ENCODE data around the gene ADIPOR2.

The ADIPOR2 gene

DNA sequence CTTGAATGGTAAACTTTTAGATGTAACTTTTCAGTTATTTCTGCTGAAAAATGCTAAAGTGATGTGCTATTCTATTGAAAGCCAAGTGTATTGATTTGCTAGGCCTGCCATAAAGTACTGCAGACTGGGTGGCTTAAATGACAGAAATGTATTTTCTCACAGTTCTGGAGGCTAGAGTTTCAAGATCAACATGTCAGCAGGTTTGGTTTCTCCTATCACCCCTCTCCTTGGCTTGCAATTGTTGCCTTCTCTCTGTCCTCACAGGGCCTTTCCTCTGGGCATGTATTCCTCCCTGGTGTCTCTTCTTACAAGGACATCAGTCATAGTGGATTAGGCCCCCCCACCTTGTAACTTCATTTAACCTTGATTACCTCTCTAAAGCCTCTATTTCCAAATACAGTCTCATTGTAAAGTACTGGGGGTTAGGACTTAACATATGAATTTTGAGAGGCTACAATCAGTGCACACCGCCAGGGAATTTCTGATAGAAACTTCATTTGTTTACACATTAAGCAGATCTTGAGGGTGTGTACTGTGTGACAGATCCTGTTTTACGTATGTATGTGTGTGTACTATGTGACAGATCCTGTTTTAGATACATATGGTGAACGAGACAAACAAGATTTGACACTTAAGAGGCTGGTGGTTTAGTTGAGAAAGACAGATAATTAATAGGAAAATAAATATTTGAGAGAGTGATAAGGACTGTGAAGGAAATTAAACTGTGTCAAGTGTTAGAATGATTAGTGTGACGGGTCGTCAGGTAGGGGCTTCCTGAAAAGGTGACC is 49.5 kb downstream of the ADIPOR2 start:
- DNase-seq: no peak

DNA sequence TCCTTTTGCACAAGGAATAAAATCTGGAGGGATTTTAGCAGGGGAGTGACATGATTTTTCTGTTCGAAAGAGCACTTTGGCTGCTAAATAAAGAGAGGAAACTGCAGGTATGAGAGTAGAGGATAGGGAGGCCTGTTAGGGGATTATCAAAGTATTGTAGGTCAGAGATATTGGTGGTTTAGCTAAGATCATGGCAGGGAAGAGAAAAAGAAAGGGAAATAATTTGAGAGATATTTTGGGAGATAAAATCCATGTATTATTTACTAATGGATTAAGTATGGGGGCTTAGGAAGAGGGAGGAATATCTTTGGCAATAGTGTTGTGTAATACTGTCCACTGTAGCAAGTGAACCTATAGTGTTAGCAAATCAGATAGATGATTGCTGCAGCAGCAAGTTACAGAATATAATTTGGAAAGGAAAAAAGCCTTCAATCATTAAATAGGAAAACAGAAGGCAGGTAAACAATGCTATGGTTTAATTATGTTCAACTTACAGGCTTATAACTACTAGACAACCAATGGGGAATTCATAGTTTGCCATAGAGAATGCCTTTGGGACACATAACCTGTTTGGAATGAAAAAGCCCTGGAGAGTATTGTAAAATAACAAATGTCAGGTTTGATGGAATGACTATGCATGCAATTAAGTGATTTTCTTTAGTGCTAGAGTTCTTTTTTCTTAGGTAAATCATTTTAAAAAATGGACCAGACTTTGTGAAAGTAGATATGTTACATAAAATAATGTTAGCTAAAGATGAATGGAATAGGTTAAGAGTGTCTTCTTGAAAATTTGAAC is 50.5 kb downstream of the ADIPOR2 start:
- no peak for DNase-seq

DNA sequence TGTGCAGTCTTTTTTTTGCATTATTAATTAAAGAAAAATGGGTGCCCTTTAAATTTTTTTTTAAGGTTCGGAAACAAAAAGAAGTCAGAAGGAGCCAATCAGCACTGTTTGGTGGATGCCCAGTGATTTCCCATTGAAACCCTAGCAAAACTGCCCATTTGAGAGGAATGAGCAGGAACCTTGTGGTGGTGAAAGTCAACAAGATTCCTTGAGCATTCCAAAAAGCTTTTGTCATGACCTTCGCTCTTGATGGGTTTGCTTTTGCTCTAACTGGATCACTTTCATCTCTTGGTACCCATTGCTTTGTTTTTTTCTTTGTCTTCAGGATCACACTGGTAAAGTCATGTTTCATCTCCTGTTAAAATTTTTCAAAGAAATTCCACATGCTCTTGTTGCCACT is 54.1 kb downstream of the ADIPOR2 start:
- no peak for DNase-seq

DNA sequence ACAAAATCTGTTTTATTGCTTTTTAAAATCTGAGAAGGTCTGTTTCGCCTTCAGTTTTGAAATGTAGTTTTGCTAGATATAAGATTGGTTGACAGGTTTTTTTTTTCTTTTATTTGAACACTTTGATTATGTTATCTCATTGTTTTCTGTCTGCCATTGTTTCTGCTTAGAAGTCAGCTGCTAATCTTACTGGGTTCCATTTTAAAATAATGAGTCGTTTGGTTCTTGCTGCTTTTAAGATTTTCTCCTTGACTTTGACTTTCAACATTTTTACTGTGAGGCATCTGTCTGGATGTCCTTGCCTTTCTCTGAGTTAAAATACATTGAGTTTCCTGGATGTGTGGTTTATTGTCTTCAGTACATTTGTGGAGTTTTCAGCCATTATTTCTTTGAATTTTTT is 56.7 kb downstream of the ADIPOR2 start:
- no peak for DNase-seq

DNA sequence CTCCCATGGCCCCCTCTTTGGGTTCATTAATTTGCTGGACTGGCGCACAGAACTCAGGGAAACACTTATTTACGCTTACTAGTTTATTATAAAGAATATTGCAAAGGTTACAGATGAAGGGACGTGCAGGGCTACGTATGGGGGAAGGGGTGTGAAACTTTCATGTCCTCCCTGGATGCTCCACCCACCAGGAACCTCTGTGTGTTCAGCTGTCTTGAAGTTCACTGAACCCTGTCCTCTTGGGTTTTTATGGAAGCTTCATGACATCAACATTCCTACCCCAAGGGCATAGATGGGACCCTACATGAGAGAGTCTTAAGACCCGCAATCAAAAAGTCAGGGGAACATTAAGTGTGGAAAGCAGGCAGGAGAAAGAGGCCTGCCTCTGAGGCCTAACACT is 58.1 kb downstream of the ADIPOR2 start:
- no peak for DNase-seq

DNA sequence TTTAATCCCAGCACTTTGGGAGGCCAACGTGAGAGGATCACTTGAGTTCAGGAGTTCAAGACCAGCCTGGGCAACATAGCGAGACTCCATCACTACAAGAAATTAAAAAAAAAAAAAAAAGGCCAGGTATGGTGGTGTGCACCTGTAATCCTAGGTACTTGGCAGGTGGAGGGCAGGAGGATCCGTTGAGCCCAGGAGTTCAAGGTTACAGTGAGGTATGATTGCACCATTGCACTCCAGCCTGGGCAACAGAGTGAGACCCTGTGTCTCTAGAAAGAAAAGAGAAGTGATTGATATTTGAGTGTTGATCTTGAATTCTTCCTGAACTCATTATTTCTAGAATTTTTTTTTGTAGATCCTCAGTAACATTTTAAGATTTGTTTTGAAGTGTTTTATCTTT is 59.4 kb downstream of the ADIPOR2 start:
- DNase-seq: no peak

DNA sequence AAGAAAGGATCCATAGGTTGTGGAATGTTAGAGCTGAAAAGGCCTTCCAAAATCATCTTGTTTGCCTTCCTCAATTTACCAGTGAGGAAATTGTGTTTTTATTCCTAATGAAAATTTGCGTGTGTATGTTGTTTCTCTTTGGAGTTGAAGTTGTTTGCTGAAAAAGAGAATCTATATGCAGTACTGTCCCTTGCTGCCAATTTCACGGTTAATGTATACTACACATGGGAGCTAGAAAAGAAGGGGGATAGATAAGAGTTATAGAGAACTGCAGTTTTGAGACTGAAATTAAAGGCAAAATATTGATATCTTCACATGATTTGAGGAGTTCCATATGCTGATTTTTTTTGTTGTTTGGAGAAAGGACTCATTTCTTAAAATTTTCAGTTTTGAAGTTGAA is 67.5 kb downstream of the ADIPOR2 start:
- DNase-seq: no peak

DNA sequence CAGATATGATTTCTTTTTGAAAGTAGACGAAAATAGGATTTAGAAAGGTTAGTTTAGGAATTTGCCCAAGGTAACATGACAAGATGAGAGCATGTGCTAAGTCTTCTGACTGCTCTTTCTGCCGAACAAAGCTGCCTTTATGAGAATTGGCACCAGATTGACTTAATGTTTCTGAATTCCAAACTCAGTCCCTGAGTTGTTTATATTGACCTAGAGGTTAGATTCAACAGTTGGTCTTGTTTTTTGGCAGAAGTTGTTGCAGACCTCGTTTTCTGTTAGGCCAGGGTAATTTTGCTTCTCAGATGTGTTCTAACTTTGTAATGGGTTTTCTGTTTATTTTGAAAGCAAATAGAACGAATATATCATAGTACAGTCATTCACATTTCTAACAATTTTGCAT is 68.0 kb downstream of the ADIPOR2 start:
- no peak for DNase-seq

DNA sequence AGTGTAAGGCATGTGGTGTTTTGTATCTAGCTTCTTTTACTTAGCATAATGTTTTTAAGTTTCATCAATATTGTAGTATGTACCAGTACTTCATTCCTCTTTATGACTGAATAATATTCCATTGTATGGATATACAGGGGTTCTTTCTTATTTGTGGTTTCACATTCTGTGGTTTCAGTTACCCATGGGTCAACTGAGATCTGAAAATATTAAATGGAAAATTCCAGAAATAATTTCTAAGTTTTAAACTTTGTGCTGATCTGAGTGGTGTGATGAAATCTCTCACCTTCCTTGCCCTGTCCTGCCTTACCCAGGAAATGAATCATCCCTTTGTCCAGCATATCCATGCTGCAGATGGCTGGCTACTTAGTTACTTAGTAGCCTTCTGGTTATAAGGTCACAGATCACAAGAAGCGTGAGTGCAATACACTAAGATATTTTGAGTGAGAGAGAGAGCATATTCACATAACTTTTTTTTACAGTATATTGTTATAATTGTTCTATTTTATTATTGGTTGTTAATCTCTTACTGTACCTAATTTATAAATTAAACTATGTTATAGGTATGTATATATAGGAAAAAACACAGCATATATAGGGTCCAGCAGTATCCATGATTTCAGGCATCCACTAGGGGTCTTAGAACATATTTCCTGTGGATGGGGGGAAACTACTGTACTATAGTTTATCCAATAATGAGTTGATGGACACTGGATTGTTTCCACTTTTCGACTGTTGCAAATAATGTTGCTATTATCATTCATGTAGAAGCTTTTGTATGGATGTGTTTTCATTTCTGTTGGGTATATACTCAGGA is 69.9 kb downstream of the ADIPOR2 start:
- peak; percentile 79 for DNase-seq

DNA sequence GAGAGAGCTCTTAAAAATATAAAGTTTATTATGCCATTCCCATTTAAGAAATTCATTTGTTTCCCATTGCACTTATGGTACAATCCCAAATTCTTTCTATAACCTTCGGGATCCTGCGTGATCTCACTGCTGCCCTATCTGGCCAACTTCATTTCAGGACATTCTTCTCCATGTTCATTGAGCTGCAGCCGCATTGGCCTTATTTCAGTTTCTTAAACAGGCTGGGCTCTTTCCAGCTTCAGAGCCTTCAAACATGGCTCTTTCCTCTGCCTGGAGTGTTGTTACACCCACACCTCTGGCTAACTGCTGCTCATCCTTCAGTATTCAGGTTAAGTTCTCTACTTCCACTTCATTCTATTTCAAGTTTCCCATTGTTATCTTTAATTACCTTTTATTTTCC is 71.0 kb downstream of the ADIPOR2 start:
- DNase-seq: no peak

DNA sequence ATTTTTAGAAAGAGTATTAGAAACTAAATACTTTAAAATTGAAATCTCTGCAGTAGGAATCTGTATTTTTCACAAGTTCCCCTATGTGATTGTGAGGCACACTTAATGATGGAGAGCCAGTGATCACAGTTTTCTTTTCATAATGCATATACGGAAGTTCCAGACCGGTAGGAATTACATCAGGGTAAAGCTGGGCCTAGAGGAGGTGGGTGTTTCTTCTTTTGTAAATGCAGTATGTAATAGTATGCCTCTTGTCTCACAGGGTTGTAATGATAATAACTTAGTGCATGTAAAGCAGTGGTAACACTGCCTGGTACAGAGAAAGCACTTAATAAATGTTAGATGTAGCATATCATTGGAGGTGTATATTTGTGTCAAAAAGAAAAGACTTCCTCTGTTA is 72.3 kb downstream of the ADIPOR2 start:
- no peak for DNase-seq

DNA sequence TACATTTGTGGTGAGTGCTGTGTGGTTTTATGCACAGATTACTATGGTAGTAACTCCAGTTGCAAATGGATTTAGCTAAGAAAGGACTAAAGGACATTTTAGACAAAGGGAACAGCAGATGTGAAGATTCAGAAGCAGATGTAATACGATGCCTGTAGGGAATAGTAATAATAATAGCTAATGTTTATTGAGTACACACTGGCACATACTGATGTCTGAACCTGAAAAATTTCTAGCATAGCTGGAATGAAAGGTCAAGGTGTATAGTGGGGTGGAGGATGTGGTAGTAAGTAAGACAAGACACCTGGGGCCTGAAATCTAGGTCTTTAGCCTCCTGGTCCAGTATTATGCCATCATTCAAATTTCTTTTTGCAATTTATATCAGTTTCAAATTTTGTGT is 75.2 kb downstream of the ADIPOR2 start:
- no peak for DNase-seq

DNA sequence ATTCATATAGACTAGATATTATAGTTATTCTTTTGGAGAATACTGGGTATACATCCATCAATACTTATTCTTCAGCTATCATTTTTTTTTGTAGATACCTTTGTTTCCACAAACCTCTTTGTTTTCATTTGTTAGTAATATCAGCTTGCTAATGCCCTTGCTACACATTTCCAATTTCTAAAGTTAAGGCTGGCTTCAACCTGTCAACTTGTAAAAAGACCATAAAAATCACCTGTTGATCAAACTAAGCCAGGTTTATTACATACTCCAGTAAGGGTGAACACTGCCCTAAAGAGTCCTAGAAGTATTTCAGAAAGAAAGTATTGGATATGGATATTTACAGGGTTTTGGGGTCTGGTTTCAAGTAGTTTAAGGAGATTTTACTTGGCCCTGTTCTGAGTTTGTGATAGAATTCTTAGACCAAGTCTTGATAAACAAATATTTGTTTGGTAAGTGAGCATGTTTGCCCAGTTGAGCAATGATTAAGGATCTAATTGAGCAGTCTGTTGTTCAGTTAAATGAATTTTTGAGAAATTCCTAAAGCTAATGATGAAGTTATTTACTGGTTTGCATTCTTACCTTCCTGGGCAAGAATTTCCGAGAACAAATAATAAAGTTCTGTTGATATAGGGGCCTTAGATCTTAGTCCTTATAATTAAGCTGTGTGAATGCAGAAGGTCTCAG is 76.7 kb downstream of the ADIPOR2 start:
- no peak for DNase-seq

DNA sequence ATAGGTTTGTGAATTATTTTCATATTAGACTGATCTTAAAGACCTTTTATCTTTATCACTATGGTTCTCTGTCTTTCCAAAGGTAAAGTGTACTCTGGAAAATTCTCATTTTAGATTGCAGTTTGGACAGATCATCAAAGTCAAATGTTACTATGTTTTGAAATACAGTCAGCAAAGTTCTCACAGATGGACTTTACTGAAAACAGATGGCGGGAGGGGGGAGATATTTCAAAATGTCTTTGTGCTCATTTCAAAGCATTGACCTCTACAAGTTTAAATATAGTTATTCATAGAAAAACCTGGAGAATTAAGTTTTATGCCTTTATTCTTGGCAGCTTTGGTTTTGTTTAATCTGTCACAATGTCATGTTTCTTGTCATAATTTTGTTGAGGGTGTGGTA is 77.7 kb downstream of the ADIPOR2 start:
- DNase-seq: no peak

DNA sequence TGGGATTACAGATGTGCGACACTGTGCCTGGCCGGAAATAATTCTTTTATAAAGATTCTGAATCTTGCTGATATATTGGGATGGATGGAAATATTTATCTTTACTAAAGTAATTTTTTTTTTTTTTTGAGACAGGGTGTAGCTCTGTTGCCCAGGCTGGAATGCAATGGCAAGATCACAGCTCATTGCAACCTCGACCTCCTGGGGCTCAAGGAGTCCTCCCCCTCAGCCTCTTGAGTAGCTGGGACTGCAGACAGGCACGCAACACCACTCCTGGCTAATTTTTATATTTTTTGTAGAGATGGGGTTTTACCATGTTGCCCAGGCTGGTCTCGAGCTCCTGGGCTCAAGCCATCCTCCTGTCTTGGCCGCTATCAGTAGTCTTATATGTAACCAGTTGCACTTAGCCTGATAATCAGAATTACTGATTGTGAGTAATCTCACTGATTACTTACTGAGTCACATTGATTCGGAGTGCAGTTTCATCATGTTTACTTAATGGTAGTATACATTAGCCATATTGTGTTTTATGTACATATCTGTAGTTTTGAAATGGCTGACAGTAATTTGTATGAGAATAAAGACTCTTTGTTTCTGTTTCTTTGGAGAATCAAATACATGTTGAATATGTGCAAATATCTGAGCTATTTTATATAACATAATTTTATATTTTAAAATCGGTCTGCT is 79.1 kb downstream of the ADIPOR2 start:
- no peak for DNase-seq

DNA sequence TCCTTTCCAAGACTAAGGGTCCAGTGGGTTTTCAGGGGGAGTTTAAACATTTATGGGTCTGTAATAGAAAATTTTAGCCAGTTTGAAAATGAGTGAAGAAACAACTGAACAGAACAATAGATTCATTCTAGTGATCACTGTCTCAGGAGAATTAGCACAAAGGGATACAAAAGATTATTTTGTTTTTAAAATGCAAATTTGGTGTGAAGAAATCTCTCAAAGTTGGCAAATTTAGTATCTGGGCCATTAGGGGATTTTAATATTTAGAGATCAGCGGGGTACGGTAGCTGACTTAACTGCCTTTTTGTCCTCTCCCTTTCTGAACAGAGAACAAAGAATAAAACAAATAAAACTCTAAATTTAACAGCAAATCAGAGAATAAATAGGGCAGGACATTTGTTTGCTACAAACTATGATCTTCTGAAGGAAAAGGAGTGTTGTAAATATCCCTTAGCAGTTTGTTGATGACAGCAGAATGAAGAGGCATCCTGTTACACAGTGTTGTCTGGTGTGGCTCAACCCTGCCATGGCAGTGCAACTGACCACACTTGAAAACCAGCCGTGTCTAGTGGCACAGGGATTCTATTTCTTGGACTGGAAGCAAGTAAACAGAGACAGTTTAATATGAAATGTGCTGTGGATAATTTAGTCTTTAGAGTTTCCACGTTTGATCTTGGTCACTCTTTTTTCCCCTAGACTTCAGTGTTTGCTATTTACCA is 83.2 kb downstream of the ADIPOR2 start:
- no peak for DNase-seq

DNA sequence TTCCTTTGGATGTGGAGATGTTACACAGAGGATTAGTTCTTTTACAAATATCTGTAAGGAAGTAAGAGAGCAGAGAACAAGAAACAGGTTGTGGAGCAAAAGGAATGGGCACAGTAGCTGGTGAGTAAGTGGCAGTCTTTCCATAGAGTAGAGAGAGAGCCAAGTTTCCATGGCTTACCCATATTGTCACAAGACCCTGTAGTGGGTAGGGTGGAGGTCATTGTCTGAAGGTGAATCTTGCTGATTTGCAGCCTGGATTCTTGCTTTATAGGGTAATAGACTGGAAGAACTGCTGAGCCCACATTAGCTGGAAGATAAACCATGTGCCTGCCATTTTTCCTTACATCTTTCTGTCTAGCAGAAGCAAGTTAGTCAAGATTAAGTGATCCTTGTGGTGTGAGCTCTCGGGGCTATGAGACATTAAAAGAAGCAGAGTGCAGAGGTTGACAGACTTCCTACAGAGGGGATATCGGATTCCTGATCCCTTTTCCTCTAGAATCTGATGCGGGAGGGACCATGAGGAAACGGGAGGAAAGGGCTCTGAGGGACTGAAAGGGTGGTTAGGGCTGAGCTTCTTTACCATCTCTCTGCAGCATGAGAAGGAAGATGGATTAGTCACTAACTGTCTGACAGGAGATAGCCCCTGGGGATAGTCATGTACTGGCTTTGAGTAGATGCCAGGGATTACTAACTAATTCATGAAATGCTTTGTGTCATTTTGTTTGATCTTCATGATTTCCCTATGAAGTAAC is 85.5 kb downstream of the ADIPOR2 start:
- DNase-seq: peak; percentile 44

DNA sequence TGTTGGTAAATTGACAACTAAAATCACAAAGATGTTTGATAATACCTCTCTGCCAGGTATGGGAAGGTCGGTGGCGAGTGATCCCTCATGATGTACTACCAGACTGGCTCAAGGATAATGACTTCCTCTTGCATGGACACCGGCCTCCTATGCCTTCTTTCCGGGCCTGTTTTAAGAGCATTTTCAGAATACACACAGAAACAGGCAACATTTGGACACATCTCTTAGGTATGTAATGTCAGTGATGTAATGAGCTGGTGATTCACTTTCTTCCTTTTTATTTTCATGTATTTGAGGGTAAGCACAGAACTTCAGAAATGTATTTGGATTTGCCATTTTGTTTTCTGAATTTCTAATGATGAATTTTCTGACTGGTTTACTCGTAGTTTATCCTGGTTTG is 86.9 kb downstream of the ADIPOR2 start:
- no peak for DNase-seq

DNA sequence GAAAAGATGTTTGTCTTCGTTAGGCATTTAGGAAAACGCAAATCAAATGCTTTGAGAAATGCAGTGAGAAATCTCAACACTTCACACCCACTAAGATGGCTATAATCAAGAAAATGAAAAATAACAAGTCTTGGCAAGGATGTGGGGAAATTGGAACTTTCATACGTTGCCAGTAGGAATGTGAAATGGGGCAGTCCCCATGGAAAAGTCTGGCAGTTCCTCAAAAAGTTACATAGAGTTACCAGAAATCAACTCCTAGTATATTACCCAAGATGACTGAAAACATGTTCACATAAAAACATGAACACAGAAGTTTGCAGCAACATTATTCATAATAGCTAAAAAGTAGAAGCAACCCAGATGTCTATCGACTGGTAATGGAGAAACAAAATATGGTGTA is 88.0 kb downstream of the ADIPOR2 start:
- DNase-seq: no peak

DNA sequence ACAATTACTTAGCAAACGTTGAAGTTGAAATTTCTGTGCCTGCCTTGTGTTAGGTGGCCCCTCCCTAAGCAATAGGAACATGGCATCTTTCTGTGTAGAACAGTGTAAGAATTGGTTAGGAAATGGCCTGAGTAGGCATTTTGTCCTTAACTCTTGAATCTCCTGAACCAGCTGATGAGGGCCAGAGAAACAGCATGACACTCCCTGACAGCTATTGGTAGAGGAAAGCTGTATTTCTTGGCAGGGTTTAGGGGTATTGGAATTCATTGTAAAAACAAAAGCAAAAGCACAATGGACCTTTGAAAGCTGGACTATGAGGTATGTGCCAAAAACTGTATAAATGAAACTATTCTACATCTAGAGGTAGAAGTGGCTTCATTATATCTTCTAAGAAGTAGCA is 88.9 kb downstream of the ADIPOR2 start:
- peak; percentile 15 for DNase-seq

DNA sequence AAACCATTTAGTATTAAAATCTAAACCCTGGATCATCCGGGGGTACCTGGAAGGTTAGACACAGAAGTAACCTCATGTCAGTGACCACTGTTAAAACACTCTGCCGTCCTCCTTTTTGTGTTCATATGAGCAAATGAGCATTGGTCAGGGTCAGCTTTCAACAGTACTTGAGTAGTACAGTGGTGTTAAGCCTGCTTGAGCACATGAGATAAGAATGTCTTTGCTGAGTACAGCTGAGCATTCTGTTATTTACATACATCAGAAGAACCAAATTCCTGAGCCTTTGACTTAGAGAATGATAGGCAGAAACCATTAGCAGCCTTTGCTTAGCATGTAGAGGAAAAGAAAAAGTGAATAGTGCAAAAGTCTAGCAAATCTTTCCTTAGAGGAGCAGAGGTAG is 90.9 kb downstream of the ADIPOR2 start:
- no peak for DNase-seq

All from kidney glomerular epithelial cell (primary cell).